Spleen (tissue), 11 donors: ENCODE results near the gene PFKL. TPM values are rescaled to one million over a fixed set of nuclear protein-coding genes. Genes with fewer than 3 reads are reported as not detected.

Experiments
- DNase-seq: peaks from one replicate; pipeline ENCODE4 v3.0.0-alpha.2; 2020
- H3K27ac ChIP-seq, 8 donors: fragments of 200-600 bp; sonication (generic) in 7 of 8; 1 replicate in 4 of 8; 2 replicates in 4 of 8; pipeline versions ENCODE4 v1.5.0 to v1.8.0; 2016 to 2021; ENCODE audit warnings: inconsistent platforms in 4 of 8, mild to moderate bottlenecking in 4 of 8, moderate library complexity in 1 of 8
- H3K27me3 ChIP-seq, 7 donors: fragments of 200-600 bp; sonication (generic) in 6 of 7; replicated peaks in 1 of 7; 1 replicate in 4 of 7; 2 replicates in 3 of 7; pipeline versions ENCODE4 v1.5.0 to v1.8.0; 2016 to 2021; ENCODE audit warnings: inconsistent platforms in 3 of 7, mild to moderate bottlenecking in 1 of 7
- H3K36me3 ChIP-seq, 6 donors: fragments of 200-600 bp; sonication (generic) in 5 of 6; 1 replicate in 4 of 6; 2 replicates in 2 of 6; pipeline versions ENCODE4 v1.5.0 to v1.8.0; 2016 to 2021; ENCODE audit warnings: inconsistent platforms in 2 of 6
- H3K4me1 ChIP-seq, 6 donors: fragments of 200-600 bp; sonication (generic) in 5 of 6; 1 replicate in 3 of 6; 2 replicates in 3 of 6; pipeline versions ENCODE4 v1.5.0 to v1.8.0; 2016 to 2021; ENCODE audit warnings: inconsistent platforms in 3 of 6
- H3K4me3 ChIP-seq, 8 donors: fragments of 200-600 bp; sonication (generic) in 7 of 8; 1 replicate in 4 of 8; 2 replicates in 4 of 8; pipeline versions ENCODE4 v1.5.0 to v1.8.0; 2016 to 2021; ENCODE audit warnings: inconsistent platforms in 4 of 8, mild to moderate bottlenecking in 4 of 8, moderate library complexity in 2 of 8
- H3K9me3 ChIP-seq, 8 donors: fragments of 200-600 bp; sonication (generic) in 7 of 8; 1 replicate in 4 of 8; 2 replicates in 4 of 8; pipeline versions ENCODE4 v1.5.0 to v1.8.0; 2016 to 2021; ENCODE audit warnings: inconsistent platforms in 4 of 8
- CTCF ChIP-seq, 11 experiments: fragments of 200-600 bp in 7 of 11; fragments of 450-650 bp in 4 of 11; sonication (generic) in 4 of 11; IDR thresholded peaks in 8 of 11; conservative IDR thresholded peaks in 3 of 11; 1 replicate in 7 of 11; 2 replicates in 4 of 11; pipeline versions ENCODE4 v1.4.0 to v1.8.0; 2016 to 2021; ENCODE audit warnings: antibody characterized with exemption in 11 of 11, inconsistent platforms in 4 of 11, mild to moderate bottlenecking in 1 of 11
- POLR2A ChIP-seq, 3 donors: fragments of 450-650 bp; IDR thresholded peaks; one replicate each; pipeline ENCODE4 v1.5.1; 2017; ENCODE audit warnings: antibody characterized with exemption in 3 of 3, mild to moderate bottlenecking in 1 of 3
- POLR2AphosphoS5 ChIP-seq, 3 donors: sonication (generic); formaldehyde crosslinking; IDR thresholded peaks; one replicate each; pipeline ENCODE4 v1.5.1; 2017; ENCODE audit warnings: antibody characterized with exemption in 3 of 3
- WGBS, 5 donors: extraction: QIAGEN DNeasy Blood & Tissue Kit in 3 of 5; methylation state at CpG; one replicate each; pipeline versions ENCODE4 v1.1.5 to v1.1.7; 2013 to 2018; 5-methylcytosine and 5-hydroxymethylcytosine counted together
- intact Hi-C: fragments of 100-400 bp; cut with DNase I; formaldehyde crosslinking; loops from one replicate; pipeline ENCODE4 v1.15.0; 2023; ENCODE audit warnings: low total_unique reads
- polyA plus RNA-seq, 3 donors: library from polyadenylated mRNA; stranded (reverse); fragments of 200-250 nt; gene quantifications; one replicate each; pipeline ENCODE4 v1.2.1, GENCODE V29; 2013
- total RNA-seq, 7 donors: library from RNA; depleted of rRNA in 3 of 7; stranded (reverse); fragments of >200 nt in 3 of 7; fragmentation: NEBNext Ultra II Directional in 4 of 7; extraction: Animal tissue kit (Norgen Biotek cat#: 25700) in 4 of 7; gene quantifications; one replicate each; pipeline versions ENCODE4 v1.1.0 to v1.2.1, GENCODE V29; 2016 to 2021
- donor health status: healthy with polysubstance abuse.
- donor health status: DM: no; HTN: no; CAD: no; lungs with moderate emphysema.
- donor health status: DM: no; HTN: no; CAD: no.
- donor health status: Bipolar disorder and iron deficiency.
- donor health status: healthy.
- donor health status: DM: no; HTN: no; CAD: no.
- donor health status: DM: yes; HTN: yes; CAD: no.

Gene PFKL
- total and polyA plus RNA-seq, 10 donors = 65.9 to 145 (median 112) TPM

GRCh38 chr21:44315691-44316203 lies 15.9 kb downstream of the PFKL start:
- Histone ChIP-seq H3K4me3 (no peak overlapping the region), H3K27ac (peak overlapping the region in 1 of 8 donors; percentile 14), H3K4me1 (peaks cover 0 to 6% (median 0%) of the 10 kb centered on the region in 6 donors), H3K36me3 (peaks cover 2 to 100% (median 90%) of the 10 kb centered on the region in 6 donors), H3K9me3 (no peaks in the 10 kb centered on the region), H3K27me3 (no peaks in the 10 kb centered on the region)
- 87 to 98% (median 94%) methylated on average over 6 to 16 of the region's 16 CpGs for WGBS, 5 donors
- TF ChIP-seq POLR2AphosphoS5 (IDR thresholded peaks at IDR 0.05) (no peak), CTCF (IDR thresholded peaks at IDR 0.05 in 8 of 11, conservative IDR thresholded peaks at IDR 0.05 in 3 of 11) (no peak), POLR2A (IDR thresholded peaks at IDR 0.05) (no peak)
- DNase-seq = no peak
- intact Hi-C loops = no loop called here

- intact Hi-C loops = no loop called here
- Histone ChIP-seq H3K27ac (no peak overlapping the region), H3K27me3 (no peaks in the 10 kb centered on the region), H3K4me1 (peaks cover 0 to 6% (median 0%) of the 10 kb centered on the region in 6 donors), H3K36me3 (peaks cover 2 to 100% (median 88%) of the 10 kb centered on the region in 6 donors), H3K4me3 (no peak overlapping the region), H3K9me3 (no peaks in the 10 kb centered on the region)
- peak in 1 of 3 donors; percentile 23 for TF ChIP-seq POLR2AphosphoS5 (IDR thresholded peaks at IDR 0.05)
- no peak for TF ChIP-seq POLR2A (IDR thresholded peaks at IDR 0.05)
- DNase-seq = no peak
- 91 to 94% (median 93%) methylated on average over 13 to 27 of the region's 27 CpGs for WGBS, 5 donors
Measured at GRCh38 chr21:44316277-44316900, 16.5 kb downstream of the PFKL start.

- Histone ChIP-seq H3K27me3 (no peaks in the 10 kb centered on the region), H3K4me3 (no peak overlapping the region), H3K36me3 (peaks cover 2 to 100% (median 88%) of the 10 kb centered on the region in 6 donors), H3K4me1 (peaks cover 0 to 6% (median 0%) of the 10 kb centered on the region in 6 donors), H3K9me3 (no peaks in the 10 kb centered on the region), H3K27ac (no peak overlapping the region)
- no peak for DNase-seq
- 93 to 100% (median 98%) methylated on average over 1 to 19 of the region's 19 CpGs for WGBS, 5 donors
- TF ChIP-seq POLR2AphosphoS5 (IDR thresholded peaks at IDR 0.05) = peak in 1 of 3 donors; percentile 16
- TF ChIP-seq POLR2A (IDR thresholded peaks at IDR 0.05) = no peak
- no peak for TF ChIP-seq CTCF (IDR thresholded peaks at IDR 0.05 in 8 of 11, conservative IDR thresholded peaks at IDR 0.05 in 3 of 11)
- intact Hi-C loops = no loop called here
Measured at GRCh38 chr21:44317241-44317782, 17.5 kb downstream of the PFKL start.

- DNase-seq = no peak
- intact Hi-C loops = no loop called here
- H3K4me1 ChIP-seq = peaks cover 0 to 6% (median 0%) of the 10 kb centered on the region in 6 donors
- peaks cover 2 to 100% (median 88%) of the 10 kb centered on the region in 6 donors for H3K36me3 ChIP-seq
- TF ChIP-seq POLR2AphosphoS5 (IDR thresholded peaks at IDR 0.05) (peak in 1 of 3 donors; percentile 47), CTCF (IDR thresholded peaks at IDR 0.05 in 8 of 11, conservative IDR thresholded peaks at IDR 0.05 in 3 of 11) (no peak)
- no peak overlapping the region for H3K27ac ChIP-seq
- H3K9me3 ChIP-seq = no peaks in the 10 kb centered on the region
- H3K27me3 ChIP-seq = no peaks in the 10 kb centered on the region
- 96 to 100% (median 98%) methylated on average over 1 to 22 of the region's 22 CpGs for WGBS, 5 donors
- H3K4me3 ChIP-seq = no peak overlapping the region
Measured at GRCh38 chr21:44317871-44318270, 18.0 kb downstream of the PFKL start.
